Kidney epithelial cell (primary cell): ENCODE measurements around the gene ANO9. TPM values are rescaled to one million over a fixed set of nuclear protein-coding genes. Genes with fewer than 3 reads are reported as not detected.
A peak's percentile ranks its signal among the peaks of the same experiment; 100 is the strongest.

Source experiments
- DNase-seq: peaks from one replicate; pipeline ENCODE4 v3.0.0-alpha.2; 2010; ENCODE audit warnings: low read depth
- H3K27me3 ChIP-seq: 2 replicates; pipeline ENCODE4 v1.6.0; 2011; ENCODE audit warnings: low read length; ENCODE audit not compliant: control insufficient read depth, insufficient read depth
- H3K36me3 ChIP-seq: 2 replicates; pipeline ENCODE4 v1.5.1; 2011; ENCODE audit warnings: low read length; ENCODE audit not compliant: control insufficient read depth, insufficient read depth
- H3K4me3 ChIP-seq: 2 replicates; pipeline ENCODE4 v1.5.1; 2011; ENCODE audit warnings: low read depth, mild to moderate bottlenecking, control low read depth, low read length
- total RNA-seq: library from RNA; depleted of rRNA; stranded (reverse); fragments of >200 nt; gene quantifications from 2 replicates; pipeline ENCODE4 v1.2.3, GENCODE V29; 2015
- TF ChIP-seq, protein P1 (sequence below): IDR thresholded peaks from 2 replicates; pipeline ENCODE4 v1.5.1; 2011; ENCODE audit warnings: mild to moderate bottlenecking, moderate library complexity, low read length, control low read depth, inconsistent platforms; ENCODE audit not compliant: insufficient read depth, poor library complexity, severe bottlenecking

The ANO9 gene
- total RNA-seq, 1 donor from 2014 or later, result 18.4 TPM

DNA sequence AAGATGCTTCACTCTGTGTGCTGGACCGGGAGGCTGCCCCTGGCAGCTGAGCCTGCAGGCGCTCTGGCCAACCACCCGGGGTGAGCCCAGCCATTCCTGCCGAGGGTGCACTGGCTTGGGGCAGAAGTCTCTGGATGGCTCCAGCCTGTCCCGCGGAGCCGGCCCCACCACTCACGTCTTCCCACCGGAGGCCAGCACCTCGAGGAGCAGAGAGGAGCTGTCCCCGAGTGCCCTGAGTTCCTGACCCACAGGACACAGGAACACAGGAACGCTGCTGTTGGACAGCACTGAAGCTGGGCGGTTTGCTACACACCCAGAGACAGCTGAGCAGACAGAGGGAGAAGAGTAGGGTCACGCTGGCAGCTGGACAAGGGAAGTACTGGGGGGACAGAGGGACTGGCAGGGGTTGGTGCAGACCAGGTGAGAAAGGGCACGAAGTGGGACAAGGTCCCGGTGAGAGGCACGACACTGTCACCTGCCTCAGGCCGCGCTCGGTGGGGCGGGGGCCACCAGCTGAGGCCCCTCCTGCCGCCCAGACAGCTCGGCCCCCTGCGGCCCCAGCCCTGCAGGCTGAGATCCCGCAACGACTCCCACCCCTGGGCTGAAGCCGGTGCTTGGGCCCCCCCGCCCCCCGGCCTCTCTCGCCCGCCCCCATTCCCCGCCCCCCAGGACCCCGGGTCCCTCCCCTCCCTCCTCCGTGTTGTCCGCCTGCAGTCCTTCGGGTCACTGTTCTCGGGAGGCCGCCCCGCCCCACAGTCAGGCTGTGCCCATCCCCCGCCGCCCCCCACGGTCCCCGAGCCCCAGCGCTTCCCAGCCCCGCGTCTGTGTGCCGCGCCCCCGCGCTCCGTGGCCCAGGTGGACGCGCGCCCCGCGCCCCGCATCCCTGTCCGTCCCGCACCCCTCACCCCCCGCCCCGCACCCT, 73.1 kb downstream of the ANO9 start:
- H3K27me3 ChIP-seq, result peaks cover 42% of the 10 kb centered on the region
- H3K36me3 ChIP-seq, result no peaks in the 10 kb centered on the region
- DNase-seq, result no peak
- TF ChIP-seq, protein P1, sequence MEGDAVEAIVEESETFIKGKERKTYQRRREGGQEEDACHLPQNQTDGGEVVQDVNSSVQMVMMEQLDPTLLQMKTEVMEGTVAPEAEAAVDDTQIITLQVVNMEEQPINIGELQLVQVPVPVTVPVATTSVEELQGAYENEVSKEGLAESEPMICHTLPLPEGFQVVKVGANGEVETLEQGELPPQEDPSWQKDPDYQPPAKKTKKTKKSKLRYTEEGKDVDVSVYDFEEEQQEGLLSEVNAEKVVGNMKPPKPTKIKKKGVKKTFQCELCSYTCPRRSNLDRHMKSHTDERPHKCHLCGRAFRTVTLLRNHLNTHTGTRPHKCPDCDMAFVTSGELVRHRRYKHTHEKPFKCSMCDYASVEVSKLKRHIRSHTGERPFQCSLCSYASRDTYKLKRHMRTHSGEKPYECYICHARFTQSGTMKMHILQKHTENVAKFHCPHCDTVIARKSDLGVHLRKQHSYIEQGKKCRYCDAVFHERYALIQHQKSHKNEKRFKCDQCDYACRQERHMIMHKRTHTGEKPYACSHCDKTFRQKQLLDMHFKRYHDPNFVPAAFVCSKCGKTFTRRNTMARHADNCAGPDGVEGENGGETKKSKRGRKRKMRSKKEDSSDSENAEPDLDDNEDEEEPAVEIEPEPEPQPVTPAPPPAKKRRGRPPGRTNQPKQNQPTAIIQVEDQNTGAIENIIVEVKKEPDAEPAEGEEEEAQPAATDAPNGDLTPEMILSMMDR, result no peak
- H3K4me3 ChIP-seq, result peak overlapping the region; percentile 27

DNA sequence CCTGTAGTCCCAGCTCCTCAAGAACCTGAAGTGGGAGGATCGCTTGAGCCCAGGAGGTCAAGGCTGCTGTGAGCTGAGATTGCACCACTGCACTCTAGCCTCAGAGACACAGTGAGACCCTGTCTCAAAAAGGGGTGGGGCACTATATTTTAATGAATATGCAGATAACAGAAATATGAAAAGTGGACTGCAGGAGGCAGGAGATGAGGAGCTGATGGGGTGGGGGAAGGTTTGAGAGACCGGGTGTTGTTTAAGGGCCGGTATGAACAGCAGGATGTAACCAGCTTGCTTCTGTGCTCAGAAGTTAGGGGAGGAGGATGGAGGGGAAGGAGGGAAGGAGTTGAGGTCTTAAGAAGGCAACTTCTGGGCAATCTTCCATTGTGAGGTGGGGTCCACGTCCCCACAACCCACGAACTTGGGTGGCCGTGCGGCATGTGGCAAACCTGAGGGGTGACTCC, 73.8 kb downstream of the ANO9 start:
- peaks cover 42% of the 10 kb centered on the region for H3K27me3 ChIP-seq
- TF ChIP-seq, protein P1, result no peak
- no peak overlapping the region for H3K4me3 ChIP-seq
- DNase-seq, result no peak
- H3K36me3 ChIP-seq, result no peaks in the 10 kb centered on the region

Other genes starting within 250 kb of the ANO9 start
- not detected in 2 replicates for gene SCGB1C1, start 248.9 kb downstream of the ANO9 start, total RNA-seq
- gene BET1L, start 234.6 kb downstream of the ANO9 start, total RNA-seq, result 30.6 and 31.1 TPM in 2 replicates
- gene RIC8A, start 234.3 kb downstream of the ANO9 start, total RNA-seq, result 116 and 131 TPM in 2 replicates
- gene SIRT3, start 205.7 kb downstream of the ANO9 start, total RNA-seq, result 11.4 and 11.8 TPM in 2 replicates
- gene PSMD13, start 205.0 kb downstream of the ANO9 start, total RNA-seq, result 131 and 150 TPM in 2 replicates
- not detected in 2 replicates for gene NLRP6, start 163.6 kb downstream of the ANO9 start, total RNA-seq
- 10.5 and 13.1 TPM in 2 replicates for gene PGGHG, start 152.9 kb downstream of the ANO9 start, total RNA-seq
- gene IFITM5, start 142.5 kb downstream of the ANO9 start, total RNA-seq, result not detected in 2 replicates
- 39.9 and 55.0 TPM in 2 replicates for gene IFITM2, start 134.2 kb downstream of the ANO9 start, total RNA-seq
- gene IFITM1, start 128.0 kb downstream of the ANO9 start, total RNA-seq, result 38.2 and 42.4 TPM in 2 replicates
- gene IFITM3, start 121.2 kb downstream of the ANO9 start, total RNA-seq, result 93.7 and 125 TPM in 2 replicates
- gene B4GALNT4, start 72.5 kb downstream of the ANO9 start, total RNA-seq, result 24.2 and 31.6 TPM in 2 replicates
- 23.9 and 24.9 TPM in 2 replicates for gene PKP3, start 47.8 kb downstream of the ANO9 start, total RNA-seq
- 98.4 and 113 TPM in 2 replicates for gene SIGIRR, start 27.0 kb downstream of the ANO9 start, total RNA-seq
- gene PTDSS2, start 8.3 kb upstream of the ANO9 start, total RNA-seq, result 81.1 and 96.3 TPM in 2 replicates
- gene RNH1, start 65.2 kb upstream of the ANO9 start, total RNA-seq, result 229 and 251 TPM in 2 replicates
- 83.7 and 96.1 TPM in 2 replicates for gene HRAS, start 93.6 kb upstream of the ANO9 start, total RNA-seq
- 1.6 and 1.9 TPM in 2 replicates for gene LRRC56, start 95.5 kb upstream of the ANO9 start, total RNA-seq
- gene LMNTD2, start 118.7 kb upstream of the ANO9 start, total RNA-seq, result 1.9 and 4.7 TPM in 2 replicates
- gene RASSF7, start 119.0 kb upstream of the ANO9 start, total RNA-seq, result 72.5 and 91.7 TPM in 2 replicates
- 32.5 and 33.0 TPM in 2 replicates for gene PHRF1, start 134.5 kb upstream of the ANO9 start, total RNA-seq
- gene IRF7, start 173.9 kb upstream of the ANO9 start, total RNA-seq, result 60.2 and 78.7 TPM in 2 replicates
- 0.92 TPM in 1 of 2 replicates, not detected in the other for gene CDHR5, start 182.9 kb upstream of the ANO9 start, total RNA-seq
- 2.1 TPM in 1 of 2 replicates, not detected in the other for gene SCT, start 185.2 kb upstream of the ANO9 start, total RNA-seq
- 0.08 TPM in 1 of 2 replicates, not detected in the other for gene DRD4, start 195.3 kb upstream of the ANO9 start, total RNA-seq